GM23338 (cell line): Measurements from ENCODE around the gene MECP2.

Experiments used
- CREB1 ChIP-seq: fragments of 250-450 bp; sonication (Bioruptor Pico); IDR thresholded peaks from 2 replicates; pipeline ENCODE4 v1.5.0; 2020; ENCODE audit warnings: low read depth, mild to moderate bottlenecking, moderate library complexity
- CTCF ChIP-seq, 2 experiments: fragments of 200-600 bp in 1 of 2; sonication (generic) in 1 of 2; conservative IDR thresholded peaks; 2 replicates each; pipeline versions ENCODE4 v1.5.1 to v1.6.1; 2016 to 2017; ENCODE audit warnings: antibody characterized with exemption in 2 of 2, low read depth in 2 of 2, mild to moderate bottlenecking in 2 of 2, moderate library complexity in 1 of 2
- EZH2 ChIP-seq: fragments of 200-600 bp; sonication (generic); IDR thresholded peaks from one replicate; pipeline ENCODE4 v1.8.0; 2017; ENCODE audit warnings: antibody characterized with exemption, mild to moderate bottlenecking, low read depth; ENCODE audit not compliant: unreplicated experiment
- EZH2phosphoT487 ChIP-seq: fragments of 200-600 bp; sonication (generic); IDR thresholded peaks from one replicate; pipeline ENCODE4 v1.8.1; 2018; ENCODE audit warnings: antibody characterized with exemption; ENCODE audit not compliant: unreplicated experiment
- POLR2AphosphoS5 ChIP-seq: IDR thresholded peaks from 2 replicates; pipeline ENCODE4 v1.6.1; 2016; ENCODE audit warnings: antibody characterized with exemption, low read depth

DNA sequence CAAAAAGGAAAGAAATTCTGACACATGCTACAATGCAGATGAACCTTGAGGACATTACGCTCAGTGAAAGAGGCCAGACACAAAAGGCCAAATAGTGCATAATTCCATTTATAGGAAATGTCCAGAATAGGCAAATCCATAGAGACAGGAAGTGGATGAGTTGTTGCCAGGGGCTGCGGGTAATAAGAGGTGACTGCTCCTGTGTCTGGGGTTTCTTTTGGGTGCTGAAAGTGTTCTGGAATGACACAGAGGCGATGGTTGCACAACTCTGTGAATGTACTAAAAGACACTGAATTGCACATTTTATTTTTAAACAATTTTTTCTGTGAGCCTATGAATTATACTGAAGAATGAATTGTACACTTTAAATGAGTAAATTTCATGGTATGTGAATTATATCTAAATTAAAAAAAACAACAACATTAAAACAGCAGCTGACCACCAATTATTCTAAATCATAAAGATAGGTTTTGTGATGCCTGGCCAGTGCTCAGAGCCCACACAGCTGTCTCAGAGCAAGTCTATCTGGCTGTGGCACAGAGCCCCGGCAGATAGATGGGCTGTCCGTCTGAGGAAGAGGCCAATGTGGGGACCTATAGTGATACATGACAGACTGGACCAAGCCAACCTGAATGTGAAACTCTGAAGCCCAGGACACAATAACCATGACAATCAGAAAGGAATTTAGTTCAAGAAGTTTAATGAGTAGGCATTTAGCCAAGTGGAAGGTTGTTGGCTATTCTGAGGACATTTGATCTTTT, 54.3 kb downstream of the MECP2 start:
- no peak for TF ChIP-seq CTCF (conservative IDR thresholded peaks at IDR 0.05; ENCODE audit: low read depth in 2 of 2)
- no peak for TF ChIP-seq POLR2AphosphoS5
- TF ChIP-seq CREB1 = no peak
- no peak for TF ChIP-seq EZH2phosphoT487
- TF ChIP-seq EZH2 = no peak
